ENCODE results near the gene MCRIP2.

MCRIP2 gene

GRCh38 chr16:682493-683395 lies 41.1 kb downstream of the MCRIP2 start:
- no peaks in the 10 kb centered on the region for H3K27me3 ChIP-seq (ENCODE audit: control insufficient read depth, low read length)
- no peaks in the 10 kb centered on the region for H3K9me2 ChIP-seq (replicated peaks; ENCODE audit: control insufficient read depth, low read length)
- H3K79me2 ChIP-seq (ENCODE audit: control insufficient read depth, low read length): peaks cover 36% of the 10 kb centered on the region
- peaks cover 57% of the 10 kb centered on the region for H3K36me3 ChIP-seq (ENCODE audit: control insufficient read depth, low read length)
- H3K4me3 ChIP-seq (ENCODE audit: low read length): peak overlapping the region; percentile 93
- no peaks in the 10 kb centered on the region; the same call in 1 of the 2 replicates for H3F3A ChIP-seq (ENCODE audit: control insufficient read depth, insufficient read depth)
- H3K9me3 ChIP-seq (ENCODE audit: control insufficient read depth, insufficient read depth, low read length): no peaks in the 10 kb centered on the region
- no peak overlapping the region for H3K27ac ChIP-seq (ENCODE audit: low read depth, low read length)
- peak overlapping the region; percentile 97 for H3K4me2 ChIP-seq (ENCODE audit: low read length)
- TF ChIP-seq CTCF (IDR thresholded peaks at IDR 0.05; ENCODE audit: low read depth, low read length, poor library complexity, severe bottlenecking) (no peak), EZH2phosphoT487 (IDR thresholded peaks at IDR 0.05; ENCODE audit: borderline replicate concordance, low read length) (no peak)
- H3K4me1 ChIP-seq (ENCODE audit: control insufficient read depth, low read length): peaks cover 45% of the 10 kb centered on the region
- peaks cover 19% of the 10 kb centered on the region for H4K20me1 ChIP-seq (ENCODE audit: control insufficient read depth, insufficient read depth, low read depth, low read length)

DNA sequence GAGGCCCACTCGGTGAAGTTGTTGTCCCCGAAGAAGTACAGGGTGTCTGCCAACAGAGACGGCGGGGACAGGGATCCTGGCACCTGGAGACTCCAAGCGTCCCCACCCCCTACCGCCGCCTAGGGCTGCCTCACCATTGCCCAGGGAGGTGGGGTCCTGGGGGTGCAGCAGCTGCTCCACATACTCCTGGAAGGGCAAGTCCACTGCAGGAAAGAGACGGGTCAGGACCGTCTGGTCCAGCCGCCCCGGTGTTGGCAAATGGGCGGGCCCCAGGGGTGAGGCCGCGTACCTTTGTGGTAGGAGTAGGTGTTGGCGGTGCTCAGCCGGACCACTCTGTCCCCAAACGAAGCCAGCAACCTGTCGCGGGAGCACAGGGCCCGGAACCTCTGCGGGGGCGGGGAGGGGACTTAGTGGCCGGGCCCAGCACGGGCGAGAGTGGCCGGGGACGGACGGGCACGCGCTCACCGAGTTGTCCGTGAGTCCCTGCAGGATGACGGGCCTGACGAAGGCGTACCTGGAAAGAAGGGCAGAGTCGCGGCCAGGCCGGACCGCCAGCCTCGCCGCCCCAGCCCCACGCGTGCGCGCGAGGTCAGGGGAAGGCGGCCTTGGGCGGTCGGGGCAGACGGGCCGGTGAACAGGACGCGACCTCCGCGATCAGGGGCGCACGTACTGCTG lies 41.9 kb downstream of the MCRIP2 start:
- TF ChIP-seq EZH2phosphoT487 (IDR thresholded peaks at IDR 0.05; ENCODE audit: borderline replicate concordance, low read length) (no peak), CTCF (IDR thresholded peaks at IDR 0.05; ENCODE audit: low read depth, low read length, poor library complexity, severe bottlenecking) (no peak)
- peak overlapping the region; percentile 97 for H3K4me2 ChIP-seq (ENCODE audit: low read length)

GRCh38 chr16:684071-684794 lies 42.6 kb downstream of the MCRIP2 start, which contains the start of gene JMJD8:
JMJD8 (minus strand) TSS chr16:684334; CDS start chr16:684319, 15 bp downstream.
- peak within 1 kb of the TSS; percentile 97 for H3K4me2 ChIP-seq (ENCODE audit: low read length)
- 0 out of 2 replicates have a peak within 1 kb of the TSS, but pooled peaks have one; percentile 18 for H3K27ac ChIP-seq (ENCODE audit: low read depth, low read length)
- H3K36me3 ChIP-seq (ENCODE audit: control insufficient read depth, low read length): peaks cover 59% of the 10 kb centered on the region

More for the DNA sequence above, 41.9 kb downstream of the MCRIP2 start:
- no peaks in the 10 kb centered on the region for H3K9me3 ChIP-seq (ENCODE audit: control insufficient read depth, insufficient read depth, low read length)
- peaks cover 46% of the 10 kb centered on the region for H3K4me1 ChIP-seq (ENCODE audit: control insufficient read depth, low read length)
- no peaks in the 10 kb centered on the region for H3K9me2 ChIP-seq (replicated peaks; ENCODE audit: control insufficient read depth, low read length)
- H3K79me2 ChIP-seq (ENCODE audit: control insufficient read depth, low read length): peaks cover 41% of the 10 kb centered on the region
- H3K4me3 ChIP-seq (ENCODE audit: low read length): peak overlapping the region; percentile 93
- peaks cover 59% of the 10 kb centered on the region for H3K36me3 ChIP-seq (ENCODE audit: control insufficient read depth, low read length)
- peaks cover 19% of the 10 kb centered on the region for H4K20me1 ChIP-seq (ENCODE audit: control insufficient read depth, insufficient read depth, low read depth, low read length)
- 0 out of 2 replicates have a peak overlapping the region, but pooled peaks have one; percentile 18 for H3K27ac ChIP-seq (ENCODE audit: low read depth, low read length)
- H3F3A ChIP-seq (ENCODE audit: control insufficient read depth, insufficient read depth): no peaks in the 10 kb centered on the region; the same call in 1 of the 2 replicates
- H3K27me3 ChIP-seq (ENCODE audit: control insufficient read depth, low read length): no peaks in the 10 kb centered on the region

More at GRCh38 chr16:684071-684794, 42.6 kb downstream of the MCRIP2 start, which contains the start of gene JMJD8:
- H3K9me2 ChIP-seq (replicated peaks; ENCODE audit: control insufficient read depth, low read length): no peaks in the 10 kb centered on the region
- H4K20me1 ChIP-seq (ENCODE audit: control insufficient read depth, insufficient read depth, low read depth, low read length): peaks cover 19% of the 10 kb centered on the region
- TF ChIP-seq CTCF (IDR thresholded peaks at IDR 0.05; ENCODE audit: low read depth, low read length, poor library complexity, severe bottlenecking) (no peak), EZH2phosphoT487 (IDR thresholded peaks at IDR 0.05; ENCODE audit: borderline replicate concordance, low read length) (no peak)
- no peaks in the 10 kb centered on the region for H3F3A ChIP-seq (ENCODE audit: control insufficient read depth, insufficient read depth)
- peaks cover 47% of the 10 kb centered on the region for H3K4me1 ChIP-seq (ENCODE audit: control insufficient read depth, low read length)
- peak within 1 kb of the TSS; percentile 93 for H3K4me3 ChIP-seq (ENCODE audit: low read length)
- peaks cover 48% of the 10 kb centered on the region for H3K79me2 ChIP-seq (ENCODE audit: control insufficient read depth, low read length)
- H3K27me3 ChIP-seq (ENCODE audit: control insufficient read depth, low read length): no peaks in the 10 kb centered on the region
- H3K9me3 ChIP-seq (ENCODE audit: control insufficient read depth, insufficient read depth, low read length): no peaks in the 10 kb centered on the region
